GM12878 (cell line): ENCODE measurements around the gene MAOA. TPM values are rescaled to one million over a fixed set of nuclear protein-coding genes. Genes with fewer than 3 reads are reported as not detected.

Experiments
- ATAC-seq: fragments of 200-7000 bp; cut with Tn5 transposase; 3 replicates; pipeline ENCODE4 v1.9.1; 2020; ENCODE audit warnings: mild to moderate bottlenecking, moderate library complexity
- BruUV-seq: library from RNA; stranded (reverse); fragments of 400-500 nt; replicated peaks from 2 replicates; lab custom pipeline; 2021; lab: Mats Ljungman, UMichigan
- CTCF ChIA-PET: fragments of 300-600 bp; sonication (Branson Sonifier 250); formaldehyde crosslinking; extraction: SDS; loops from one replicate; lab custom pipeline; 2021; ENCODE audit warnings: inconsistent platforms; lab: Yijun Ruan, JAX
- POLR2A ChIA-PET: fragments of 350-600 bp; formaldehyde crosslinking; extraction: SDS; loops from one replicate; lab custom pipeline; 2021; ENCODE audit warnings: inconsistent platforms; lab: Charles Lee
- RAD21 ChIA-PET: fragments of 300-600 bp; sonication (Branson Sonifier 250); formaldehyde crosslinking; loops from one replicate; lab custom pipeline; 2023; ENCODE audit warnings: antibody characterized with exemption; ENCODE audit not compliant: unreplicated experiment; lab: Charles Lee
- SMC1A ChIA-PET: fragments of 300-600 bp; sonication (Branson Sonifier 250); formaldehyde crosslinking; loops from one replicate; lab custom pipeline; 2023; ENCODE audit not compliant: unreplicated experiment, uncharacterized antibody; lab: Charles Lee
- DNase-seq: peaks from one replicate; pipeline ENCODE4 v3.0.0-alpha.2; 2011; ENCODE audit warnings: low read depth, low spot score
- FAIRE-seq: peaks from 3 replicates; lab custom pipeline; 2011; peaks lifted over from hg19 to GRCh38; lab: Jason Lieb, UNC
- H2AFZ ChIP-seq: 2 replicates; pipeline ENCODE4 v1.6.0; 2011; ENCODE audit warnings: low read depth, low read length, control low read depth; ENCODE audit not compliant: control insufficient read depth
- H3K27ac ChIP-seq: 2 replicates; pipeline ENCODE4 v1.5.1; 2011; ENCODE audit warnings: control low read depth; ENCODE audit not compliant: control insufficient read depth, insufficient read depth
- H3K27me3 ChIP-seq, 2 experiments: replicated peaks in 1 of 2; 2 replicates each; pipeline versions ENCODE4 v1.6.0 to v1.6.1; 2011; ENCODE audit warnings: low read length in 1 of 2; ENCODE audit not compliant: control insufficient read depth in 2 of 2, insufficient read depth in 2 of 2
- H3K36me3 ChIP-seq, 2 experiments: 2 replicates each; pipeline ENCODE4 v1.5.1; 2011; ENCODE audit warnings: low read length in 1 of 2; ENCODE audit not compliant: control insufficient read depth in 2 of 2, insufficient read depth in 2 of 2
- H3K4me1 ChIP-seq: 2 replicates; pipeline ENCODE4 v1.6.1; 2011; ENCODE audit warnings: mild to moderate bottlenecking, low read length, moderate library complexity, mixed read lengths; ENCODE audit not compliant: control insufficient read depth, insufficient read depth
- H3K4me2 ChIP-seq: 2 replicates; pipeline ENCODE4 v1.6.0; 2011; ENCODE audit warnings: control low read depth; ENCODE audit not compliant: control insufficient read depth, insufficient read depth
- H3K4me3 ChIP-seq: fragments of 200-600 bp; sonication (generic); 2 replicates; pipeline ENCODE4 v1.5.1; 2016
- H3K79me2 ChIP-seq: 2 replicates; pipeline ENCODE4 v1.6.0; 2011; ENCODE audit warnings: low read length; ENCODE audit not compliant: control insufficient read depth, insufficient read depth
- H3K9ac ChIP-seq: 2 replicates; pipeline ENCODE4 v1.8.0; 2011; ENCODE audit warnings: low read length, control low read depth, mixed read lengths; ENCODE audit not compliant: control insufficient read depth, insufficient read depth
- H3K9me3 ChIP-seq: replicated peaks from 3 replicates; pipeline ENCODE4 v1.5.1; 2011; ENCODE audit warnings: mild to moderate bottlenecking, low read length; ENCODE audit not compliant: control insufficient read depth, insufficient read depth
- H4K20me1 ChIP-seq: 2 replicates; pipeline ENCODE4 v1.6.0; 2011; ENCODE audit not compliant: control insufficient read depth, insufficient read depth
- ATF7 ChIP-seq: fragments of 450-650 bp; IDR thresholded peaks from 2 replicates; pipeline ENCODE4 v1.6.1; 2016; ENCODE audit warnings: low read depth, mild to moderate bottlenecking
- BCL11A ChIP-seq: IDR thresholded peaks from 2 replicates; pipeline ENCODE4 v1.6.1; 2011; ENCODE audit warnings: low read depth, low read length
- CEBPB ChIP-seq, 2 experiments: fragments of 150-350 bp in 1 of 2; IDR thresholded peaks; 2 replicates each; pipeline ENCODE4 v1.6.1; 2012 to 2014; ENCODE audit warnings: low read depth in 2 of 2, low read length in 2 of 2, borderline replicate concordance in 1 of 2, inconsistent platforms in 1 of 2
- HCFC1 ChIP-seq: fragments of 150-350 bp; IDR thresholded peaks from 2 replicates; pipeline ENCODE4 v1.6.1; 2014; ENCODE audit warnings: low read length
- MTA2 ChIP-seq: fragments of 450-650 bp; IDR thresholded peaks from 2 replicates; pipeline ENCODE4 v1.6.1; 2016; ENCODE audit warnings: low read depth, mild to moderate bottlenecking, moderate library complexity
- NR2C2 ChIP-seq: IDR thresholded peaks from 2 replicates; pipeline ENCODE4 v1.6.1; 2011; ENCODE audit warnings: borderline replicate concordance, low read depth; ENCODE audit not compliant: control insufficient read depth, insufficient read length
- RAD21 ChIP-seq: IDR thresholded peaks from 2 replicates; pipeline ENCODE4 v1.6.1; 2011; ENCODE audit warnings: mild to moderate bottlenecking, low read depth, low read length, moderate library complexity; ENCODE audit not compliant: insufficient read depth
- RB1 ChIP-seq: fragments of 450-650 bp; formaldehyde crosslinking; IDR thresholded peaks from 2 replicates; pipeline ENCODE4 v1.6.1; 2017; ENCODE audit warnings: mild to moderate bottlenecking, borderline replicate concordance
- STAT3 ChIP-seq: IDR thresholded peaks from 2 replicates; pipeline ENCODE4 v1.6.1; 2011; ENCODE audit warnings: low read depth, low read length, improper control_type of control experiment
- SUPT20H ChIP-seq: IDR thresholded peaks from 2 replicates; pipeline ENCODE4 v1.6.1; 2011; ENCODE audit warnings: low read depth, mild to moderate bottlenecking, low read length, moderate library complexity, borderline replicate concordance; ENCODE audit not compliant: control insufficient read depth
- in situ Hi-C: fragments of 300-500 bp; cut with MboI; formaldehyde crosslinking; loops from 9 replicates; pipeline ENCODE4 v1.14.3; 2018; ENCODE audit warnings: mixed read lengths
- intact Hi-C: fragments of 100-400 bp; cut with micrococcal nuclease; formaldehyde crosslinking; loops from one replicate; pipeline ENCODE4 v1.14.2; 2022; ENCODE audit not compliant: unreplicated experiment
- polyA plus RNA-seq, 11 experiments: library from polyadenylated mRNA; depleted of rRNA in 4 of 11; unstranded in 6 of 11; stranded (reverse) in 5 of 11; fragments of >200 nt; fragmentation: Nextera tagmentation in 4 of 11; fragmentation: Illumina TruSeq in 1 of 11; extraction: Ambion mirVana in 4 of 11; extraction: Trizol in 1 of 11; gene quantifications; 1 replicate in 1 of 11; 2 replicates in 10 of 11; pipeline versions ENCODE4 v1.2.1 to v1.2.3, GENCODE V29; 2011 to 2016; ENCODE audit warnings: inconsistent platforms in 2 of 11, missing spikeins in 2 of 11, low read depth in 1 of 11
- total RNA-seq, 4 experiments: library from RNA; depleted of rRNA in 3 of 4; stranded (reverse); fragments of >200 nt in 3 of 4; fragmentation: Illumina TruSeq in 1 of 4; extraction: Trizol in 1 of 4; gene quantifications; 2 replicates each; pipeline versions ENCODE4 v1.2.1 to v1.2.3, GENCODE V29; 2013 to 2021
- TF ChIP-seq, protein P1 (sequence below): fragments of 450-650 bp; IDR thresholded peaks from 2 replicates; pipeline ENCODE4 v1.6.1; 2014; ENCODE audit warnings: mild to moderate bottlenecking
- TF ChIP-seq, protein P2 (sequence below): fragments of 450-650 bp; IDR thresholded peaks from 2 replicates; pipeline ENCODE4 v1.6.1; 2018; ENCODE audit warnings: borderline replicate concordance, mild to moderate bottlenecking; ENCODE audit not compliant: partially characterized antibody
- TF ChIP-seq, protein P3 (sequence below): IDR thresholded peaks from 2 replicates; pipeline ENCODE4 v1.6.1; 2012; ENCODE audit warnings: low read length, inconsistent platforms

MAOA gene
- total and polyA plus RNA-seq, 10 of the 15 experiments (the other 5 are each of a cell fraction or from before 2014, with no cell fraction given), result 0.02 to 0.51 (median 0.08) TPM; not detected in 7

DNA sequence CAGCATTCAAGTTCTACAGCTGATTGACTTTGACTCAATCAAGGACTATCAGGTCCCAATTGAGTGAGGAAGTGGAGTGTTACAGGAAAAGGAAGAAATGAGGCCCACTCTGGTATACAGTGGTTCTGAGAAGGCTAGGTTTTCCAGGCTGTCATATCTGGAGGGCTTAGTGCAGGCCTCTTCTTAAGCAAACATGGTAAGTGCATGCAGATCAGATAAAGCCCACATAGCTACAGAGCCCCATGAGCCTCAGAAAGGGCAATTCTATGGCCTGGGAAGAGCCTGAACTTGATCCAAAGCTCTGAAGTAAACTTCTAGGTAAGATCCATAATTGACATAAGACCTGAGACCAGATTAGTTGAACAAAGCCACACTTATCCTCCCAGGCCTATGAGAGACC is 29.0 kb upstream of the MAOA start:
- H4K20me1 ChIP-seq, result no peaks in the 10 kb centered on the region
- H3K27ac ChIP-seq, result no peak overlapping the region
- ChIA-PET CTCF (no interaction called here), SMC1A (no interaction called here), RAD21 (no interaction called here), POLR2A (no interaction called here)
- FAIRE-seq (no peak), DNase-seq (no peak), ATAC-seq (no peak)
- no peak overlapping the region for H3K4me2 ChIP-seq
- intact Hi-C loops, result no loop called here
- H3K9ac ChIP-seq, result no peak overlapping the region
- no peaks in the 10 kb centered on the region for H3K27me3 ChIP-seq
- H3K36me3 ChIP-seq, result no peaks in the 10 kb centered on the region
- no peak overlapping the region for H3K4me3 ChIP-seq
- no peaks in the 10 kb centered on the region for H3K4me1 ChIP-seq
- H2AFZ ChIP-seq, result no peak overlapping the region
- TF ChIP-seq MTA2 (no peak), ATF7 (no peak), STAT3 (no peak), RB1 (no peak), CEBPB (IDR thresholded peaks at IDR 0.05; ENCODE audit: borderline replicate concordance in 1 of 2, low read depth in 2 of 2, low read length in 2 of 2) (no peak), BCL11A (no peak), RAD21 (no peak), SUPT20H (no peak), HCFC1 (no peak), NR2C2 (no peak)
- TF ChIP-seq, protein P1, sequence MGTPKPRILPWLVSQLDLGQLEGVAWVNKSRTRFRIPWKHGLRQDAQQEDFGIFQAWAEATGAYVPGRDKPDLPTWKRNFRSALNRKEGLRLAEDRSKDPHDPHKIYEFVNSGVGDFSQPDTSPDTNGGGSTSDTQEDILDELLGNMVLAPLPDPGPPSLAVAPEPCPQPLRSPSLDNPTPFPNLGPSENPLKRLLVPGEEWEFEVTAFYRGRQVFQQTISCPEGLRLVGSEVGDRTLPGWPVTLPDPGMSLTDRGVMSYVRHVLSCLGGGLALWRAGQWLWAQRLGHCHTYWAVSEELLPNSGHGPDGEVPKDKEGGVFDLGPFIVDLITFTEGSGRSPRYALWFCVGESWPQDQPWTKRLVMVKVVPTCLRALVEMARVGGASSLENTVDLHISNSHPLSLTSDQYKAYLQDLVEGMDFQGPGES, result no peak
- TF ChIP-seq, protein P2, sequence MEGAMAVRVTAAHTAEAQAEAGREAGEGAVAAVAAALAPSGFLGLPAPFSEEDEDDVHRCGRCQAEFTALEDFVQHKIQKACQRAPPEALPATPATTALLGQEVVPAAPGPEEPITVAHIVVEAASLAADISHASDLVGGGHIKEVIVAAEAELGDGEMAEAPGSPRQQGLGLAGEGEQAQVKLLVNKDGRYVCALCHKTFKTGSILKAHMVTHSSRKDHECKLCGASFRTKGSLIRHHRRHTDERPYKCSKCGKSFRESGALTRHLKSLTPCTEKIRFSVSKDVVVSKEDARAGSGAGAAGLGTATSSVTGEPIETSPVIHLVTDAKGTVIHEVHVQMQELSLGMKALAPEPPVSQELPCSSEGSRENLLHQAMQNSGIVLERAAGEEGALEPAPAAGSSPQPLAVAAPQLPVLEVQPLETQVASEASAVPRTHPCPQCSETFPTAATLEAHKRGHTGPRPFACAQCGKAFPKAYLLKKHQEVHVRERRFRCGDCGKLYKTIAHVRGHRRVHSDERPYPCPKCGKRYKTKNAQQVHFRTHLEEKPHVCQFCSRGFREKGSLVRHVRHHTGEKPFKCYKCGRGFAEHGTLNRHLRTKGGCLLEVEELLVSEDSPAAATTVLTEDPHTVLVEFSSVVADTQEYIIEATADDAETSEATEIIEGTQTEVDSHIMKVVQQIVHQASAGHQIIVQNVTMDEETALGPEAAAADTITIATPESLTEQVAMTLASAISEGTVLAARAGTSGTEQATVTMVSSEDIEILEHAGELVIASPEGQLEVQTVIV, result no peak
- TF ChIP-seq, protein P3, sequence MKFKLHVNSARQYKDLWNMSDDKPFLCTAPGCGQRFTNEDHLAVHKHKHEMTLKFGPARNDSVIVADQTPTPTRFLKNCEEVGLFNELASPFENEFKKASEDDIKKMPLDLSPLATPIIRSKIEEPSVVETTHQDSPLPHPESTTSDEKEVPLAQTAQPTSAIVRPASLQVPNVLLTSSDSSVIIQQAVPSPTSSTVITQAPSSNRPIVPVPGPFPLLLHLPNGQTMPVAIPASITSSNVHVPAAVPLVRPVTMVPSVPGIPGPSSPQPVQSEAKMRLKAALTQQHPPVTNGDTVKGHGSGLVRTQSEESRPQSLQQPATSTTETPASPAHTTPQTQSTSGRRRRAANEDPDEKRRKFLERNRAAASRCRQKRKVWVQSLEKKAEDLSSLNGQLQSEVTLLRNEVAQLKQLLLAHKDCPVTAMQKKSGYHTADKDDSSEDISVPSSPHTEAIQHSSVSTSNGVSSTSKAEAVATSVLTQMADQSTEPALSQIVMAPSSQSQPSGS, result no peak
- in situ Hi-C loops, result no loop called here
- H3K9me3 ChIP-seq, result no peaks in the 10 kb centered on the region
- BruUV-seq, result no TSS peak
- no peaks in the 10 kb centered on the region for H3K79me2 ChIP-seq
